ENCODE data around the gene ZBTB4.
"Not testable (repeated sequence)": the region's sequence is repeated elsewhere in the genome, so short reads cannot be mapped to it uniquely, and the experiment has no call there.

The ZBTB4 gene

GRCh38 chr17:7480089-7480384 is 606 bp upstream of the ZBTB4 start:
- Histone ChIP-seq H3K9ac (ENCODE audit: low read length) (peak overlapping the region; percentile 98), H3K4me3 (ENCODE audit: low read length) (peak overlapping the region; percentile 88), H3K4me1 (ENCODE audit: control insufficient read depth, insufficient read depth, low read length) (peaks cover 47% of the 10 kb centered on the region), H3K9me3 (ENCODE audit: control insufficient read depth, low read length) (no peaks in the 10 kb centered on the region), H3K36me3 (ENCODE audit: control insufficient read depth, insufficient read depth, low read length, severe bottlenecking) (no peaks in the 10 kb centered on the region), H3K27me3 (replicated peaks; ENCODE audit: control insufficient read depth, insufficient read depth, low read length) (no peaks in the 10 kb centered on the region)
- no peak for DNase-seq (ENCODE audit: low read depth)

DNA sequence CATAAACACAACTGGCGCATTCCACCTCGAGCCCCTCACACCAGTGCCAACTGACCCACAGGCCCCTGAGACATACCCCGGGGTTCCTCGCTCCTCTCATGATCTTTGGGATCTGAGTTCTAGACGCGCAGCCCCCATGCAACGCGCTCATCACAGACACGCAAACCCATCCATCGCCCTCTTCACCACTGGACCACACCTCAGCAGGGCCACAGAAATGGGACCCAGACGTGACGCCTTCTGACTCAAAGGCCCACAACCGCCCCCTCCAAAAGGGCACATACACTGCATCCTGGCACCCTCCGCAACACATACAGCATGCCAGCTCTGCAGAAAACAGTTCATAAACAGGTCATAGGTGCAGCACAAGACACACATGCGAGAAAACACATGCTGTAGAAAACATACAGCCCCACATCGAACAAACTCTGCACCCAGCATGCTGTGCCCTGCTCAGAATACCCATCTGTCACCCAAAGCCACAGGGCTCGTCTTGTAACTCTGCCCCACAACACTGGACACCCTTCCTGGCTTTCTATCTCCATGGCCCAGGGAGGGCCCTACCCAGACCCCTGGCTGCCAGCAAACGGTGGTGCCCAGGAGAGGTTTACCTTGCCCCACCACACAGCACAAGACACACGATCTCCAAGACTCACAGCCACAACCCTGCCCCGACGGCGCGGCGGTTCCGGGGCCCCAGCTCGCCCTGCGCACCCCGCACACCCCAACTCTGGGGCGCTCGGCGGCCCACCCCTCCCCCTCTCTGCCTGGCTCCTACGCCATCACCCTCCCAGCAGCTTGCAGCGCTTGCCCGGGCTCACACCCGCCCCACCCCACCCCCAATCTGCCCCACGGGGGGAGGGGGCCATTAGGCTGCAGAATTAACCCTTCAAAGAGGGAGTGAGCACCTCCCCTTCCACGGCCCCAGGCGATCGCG is 887 bp downstream of the ZBTB4 start:
- Histone ChIP-seq H3K4me3 (ENCODE audit: low read length) (peak overlapping the region; percentile 83), H3K9ac (ENCODE audit: low read length) (peak overlapping the region; percentile 96), H3K9me3 (ENCODE audit: control insufficient read depth, low read length) (no peaks in the 10 kb centered on the region), H3K27me3 (replicated peaks; ENCODE audit: control insufficient read depth, insufficient read depth, low read length) (no peaks in the 10 kb centered on the region), H3K36me3 (ENCODE audit: control insufficient read depth, insufficient read depth, low read length, severe bottlenecking) (peaks cover 3% of the 10 kb centered on the region), H3K4me1 (ENCODE audit: control insufficient read depth, insufficient read depth, low read length) (peaks cover 54% of the 10 kb centered on the region)
- DNase-seq (ENCODE audit: low read depth) = peak; percentile 68

DNA sequence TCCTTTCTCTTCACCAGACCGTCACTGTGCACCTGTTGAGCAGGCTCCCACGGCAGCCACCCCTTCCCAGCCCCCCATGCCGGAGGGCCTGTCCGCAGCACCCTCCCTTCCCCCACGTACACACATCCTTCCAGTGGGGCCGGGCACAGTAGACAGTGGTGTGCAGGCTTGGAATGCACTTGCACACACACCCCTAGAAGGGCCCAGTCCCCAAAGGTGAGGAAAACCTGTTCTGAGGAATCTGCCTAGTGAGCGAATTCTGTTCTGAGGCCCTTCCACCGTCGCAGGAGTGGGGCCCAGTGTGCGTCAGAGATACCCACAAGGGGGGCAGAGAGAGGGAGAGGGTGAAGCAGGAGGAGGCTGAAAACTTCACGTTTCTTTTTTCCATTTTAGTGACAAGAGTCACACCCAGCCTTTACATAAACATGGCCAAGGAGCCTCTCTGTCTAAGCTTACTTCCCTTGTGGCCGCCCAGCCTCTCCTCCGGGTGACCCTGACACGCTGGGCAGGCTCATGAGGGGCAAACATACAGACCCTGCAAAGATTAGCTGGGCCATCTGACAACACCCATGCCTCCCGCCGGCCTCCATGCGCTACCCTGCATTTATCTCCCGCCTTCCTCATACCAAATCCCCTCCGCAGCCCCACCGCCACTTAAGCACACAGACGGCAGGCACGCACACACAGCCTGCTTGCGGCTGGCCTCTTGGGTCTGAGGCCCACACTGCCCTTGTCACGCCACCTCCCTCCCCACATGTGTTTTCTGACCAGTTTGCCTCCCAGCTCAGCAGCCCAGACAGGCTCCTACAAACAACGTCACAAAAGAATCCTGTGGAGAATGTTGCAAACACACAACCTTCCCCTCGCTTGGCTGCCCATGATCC is 1.8 kb downstream of the ZBTB4 start:
- Histone ChIP-seq H3K4me3 (ENCODE audit: low read length) (peak overlapping the region; percentile 83), H3K27me3 (replicated peaks; ENCODE audit: control insufficient read depth, insufficient read depth, low read length) (no peaks in the 10 kb centered on the region), H3K36me3 (ENCODE audit: control insufficient read depth, insufficient read depth, low read length, severe bottlenecking) (peaks cover 3% of the 10 kb centered on the region), H3K4me1 (ENCODE audit: control insufficient read depth, insufficient read depth, low read length) (peaks cover 46% of the 10 kb centered on the region), H3K9ac (ENCODE audit: low read length) (peak overlapping the region; percentile 96), H3K9me3 (ENCODE audit: control insufficient read depth, low read length) (no peaks in the 10 kb centered on the region)
- DNase-seq (ENCODE audit: low read depth) = peak; percentile 95

- peaks cover 45% of the 10 kb centered on the region for H3K4me1 ChIP-seq (ENCODE audit: control insufficient read depth, insufficient read depth, low read length)
- peaks cover 3% of the 10 kb centered on the region for H3K36me3 ChIP-seq (ENCODE audit: control insufficient read depth, insufficient read depth, low read length, severe bottlenecking)
- H3K27me3 ChIP-seq (replicated peaks; ENCODE audit: control insufficient read depth, insufficient read depth, low read length) = no peaks in the 10 kb centered on the region
- no peak for DNase-seq (ENCODE audit: low read depth)
- H3K4me3 ChIP-seq (ENCODE audit: low read length) = peak overlapping the region; percentile 83
- no peaks in the 10 kb centered on the region for H3K9me3 ChIP-seq (ENCODE audit: control insufficient read depth, low read length)
- peak overlapping the region; percentile 96 for H3K9ac ChIP-seq (ENCODE audit: low read length)
Observed at GRCh38 chr17:7476951-7477350, 2.5 kb downstream of the ZBTB4 start.

DNA sequence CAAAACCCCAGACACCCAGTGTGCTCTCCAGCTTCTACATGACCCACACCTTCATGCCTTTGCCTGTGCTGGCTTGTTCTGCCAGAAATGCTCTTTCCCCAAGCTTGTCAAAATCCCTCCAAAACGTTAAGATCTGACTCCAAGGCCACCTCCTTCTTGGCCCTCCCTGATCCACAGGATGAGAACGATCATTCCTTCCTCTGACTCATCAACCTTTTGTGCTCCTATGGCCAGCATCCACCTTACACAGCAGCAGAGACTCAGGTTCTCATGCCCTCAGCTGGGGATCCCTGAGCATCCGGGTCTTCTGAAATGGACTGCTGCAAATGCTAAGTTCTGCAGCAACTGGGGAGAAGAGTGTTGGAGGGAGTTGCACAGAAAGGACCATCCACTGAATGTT is 2.9 kb downstream of the ZBTB4 start:
- DNase-seq (ENCODE audit: low read depth) = peak; percentile 44
- H3K4me3 ChIP-seq (ENCODE audit: low read length) = peak overlapping the region; percentile 83
- peak overlapping the region; percentile 96 for H3K9ac ChIP-seq (ENCODE audit: low read length)
- peaks cover 45% of the 10 kb centered on the region for H3K4me1 ChIP-seq (ENCODE audit: control insufficient read depth, insufficient read depth, low read length)
- H3K36me3 ChIP-seq (ENCODE audit: control insufficient read depth, insufficient read depth, low read length, severe bottlenecking) = peaks cover 3% of the 10 kb centered on the region
- no peaks in the 10 kb centered on the region for H3K27me3 ChIP-seq (replicated peaks; ENCODE audit: control insufficient read depth, insufficient read depth, low read length)
- H3K9me3 ChIP-seq (ENCODE audit: control insufficient read depth, low read length) = no peaks in the 10 kb centered on the region

DNA sequence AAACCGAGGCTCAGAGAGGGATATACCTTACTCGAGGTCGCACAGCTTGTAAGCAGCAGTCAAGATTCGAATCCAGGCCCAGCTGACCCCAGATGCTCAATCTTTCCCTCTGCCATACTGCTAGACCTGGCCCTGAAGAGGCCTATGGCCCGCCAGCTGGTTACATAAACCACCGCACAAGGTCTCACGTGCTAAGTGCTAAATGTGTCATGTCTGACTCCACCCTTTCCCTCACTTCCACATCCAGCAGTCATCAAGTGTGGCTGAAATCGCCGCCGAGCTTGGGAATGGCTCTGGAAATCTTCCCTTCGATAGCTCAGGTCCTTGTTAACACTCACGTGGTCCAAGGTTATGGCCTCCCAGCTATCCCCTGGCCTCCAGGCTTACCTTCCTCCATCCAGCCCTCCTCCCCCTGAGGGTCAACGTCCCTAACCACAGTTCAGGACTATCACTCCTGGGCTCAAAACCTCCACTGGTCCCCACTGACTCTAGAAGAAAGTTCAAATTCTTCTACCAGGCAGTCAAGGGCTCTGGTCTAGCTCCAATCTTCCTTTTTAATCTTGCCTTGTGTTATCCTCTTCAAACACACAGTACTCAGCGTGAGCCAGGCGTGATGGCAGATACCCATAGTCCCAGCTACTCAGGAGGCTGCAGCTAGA is 3.5 kb downstream of the ZBTB4 start:
- Histone ChIP-seq H3K4me3 (ENCODE audit: low read length) (peak overlapping the region; percentile 83), H3K9me3 (ENCODE audit: control insufficient read depth, low read length) (no peaks in the 10 kb centered on the region), H3K4me1 (ENCODE audit: control insufficient read depth, insufficient read depth, low read length) (peaks cover 45% of the 10 kb centered on the region), H3K27me3 (replicated peaks; ENCODE audit: control insufficient read depth, insufficient read depth, low read length) (no peaks in the 10 kb centered on the region), H3K36me3 (ENCODE audit: control insufficient read depth, insufficient read depth, low read length, severe bottlenecking) (peaks cover 3% of the 10 kb centered on the region), H3K9ac (ENCODE audit: low read length) (peak overlapping the region; percentile 96)
- DNase-seq (ENCODE audit: low read depth) = no peak

- H3K4me1 ChIP-seq (ENCODE audit: control insufficient read depth, insufficient read depth, low read length) = peaks cover 44% of the 10 kb centered on the region
- H3K36me3 ChIP-seq (ENCODE audit: control insufficient read depth, insufficient read depth, low read length, severe bottlenecking); DNase-seq (ENCODE audit: low read depth); H3K9ac ChIP-seq (ENCODE audit: low read length); H3K27me3 ChIP-seq (replicated peaks; ENCODE audit: control insufficient read depth, insufficient read depth, low read length); H3K9me3 ChIP-seq (ENCODE audit: control insufficient read depth, low read length); H3K4me3 ChIP-seq (ENCODE audit: low read length): not testable (repeated sequence)
Observed at GRCh38 chr17:7474767-7475166, 4.7 kb downstream of the ZBTB4 start.

DNA sequence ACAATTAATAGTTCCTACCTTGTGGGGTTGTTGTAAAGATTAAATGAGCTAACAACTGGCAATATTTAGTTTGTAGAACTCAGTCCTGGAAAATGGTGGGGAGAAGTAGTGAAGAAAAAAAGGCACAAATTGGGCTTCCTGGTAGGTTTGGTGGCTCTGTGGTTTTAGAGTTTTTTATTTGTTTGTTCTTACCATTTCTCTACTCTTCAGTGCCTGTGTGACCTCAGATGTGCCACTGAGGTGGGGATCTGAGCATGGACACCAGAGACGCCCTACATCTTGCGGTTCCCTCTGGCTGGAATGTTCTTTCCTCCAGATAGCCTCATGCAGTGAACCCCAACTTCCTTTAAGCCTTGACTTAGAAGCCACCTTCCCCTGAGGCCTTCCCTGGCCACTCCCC is 7.7 kb downstream of the ZBTB4 start:
- peaks cover 6% of the 10 kb centered on the region for H3K36me3 ChIP-seq (ENCODE audit: control insufficient read depth, insufficient read depth, low read length, severe bottlenecking)
- no peak for DNase-seq (ENCODE audit: low read depth)
- H3K4me1 ChIP-seq (ENCODE audit: control insufficient read depth, insufficient read depth, low read length) = peaks cover 37% of the 10 kb centered on the region

DNA sequence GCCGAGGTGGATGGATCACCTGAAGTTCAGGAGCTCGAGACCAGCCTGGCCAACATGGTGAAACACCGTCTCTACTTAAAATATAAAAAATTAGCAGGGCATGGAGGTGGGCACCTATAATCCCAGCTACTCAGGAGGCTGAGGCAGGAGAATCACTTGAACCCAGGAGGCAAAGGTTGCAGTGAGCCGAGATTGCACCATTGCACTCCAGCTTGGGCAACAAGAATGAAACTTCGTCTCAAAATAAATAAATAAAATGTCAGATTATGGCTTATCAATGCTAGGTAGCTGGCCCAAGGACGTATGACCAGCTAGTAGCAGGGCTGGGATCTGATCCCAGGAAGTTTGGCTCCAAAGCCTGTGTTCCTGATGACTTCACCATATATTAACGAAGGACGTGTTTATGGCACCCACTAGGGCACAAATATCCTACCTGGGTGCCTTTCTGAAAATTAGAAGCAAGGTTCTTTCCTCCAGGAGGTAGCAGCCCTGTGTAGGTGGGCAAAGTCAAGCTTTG is 8.9 kb downstream of the ZBTB4 start:
- DNase-seq (ENCODE audit: low read depth); H3K9ac ChIP-seq (ENCODE audit: low read length); H3K36me3 ChIP-seq (ENCODE audit: control insufficient read depth, insufficient read depth, low read length, severe bottlenecking); H3K4me3 ChIP-seq (ENCODE audit: low read length); H3K27me3 ChIP-seq (replicated peaks; ENCODE audit: control insufficient read depth, insufficient read depth, low read length); H3K9me3 ChIP-seq (ENCODE audit: control insufficient read depth, low read length): not testable (repeated sequence)
- peaks cover 31% of the 10 kb centered on the region for H3K4me1 ChIP-seq (ENCODE audit: control insufficient read depth, insufficient read depth, low read length)

More for the DNA sequence above, 7.7 kb downstream of the ZBTB4 start:
- H3K9ac ChIP-seq (ENCODE audit: low read length) = no peak overlapping the region
- no peak overlapping the region for H3K4me3 ChIP-seq (ENCODE audit: low read length)
- no peaks in the 10 kb centered on the region for H3K9me3 ChIP-seq (ENCODE audit: control insufficient read depth, low read length)
- H3K27me3 ChIP-seq (replicated peaks; ENCODE audit: control insufficient read depth, insufficient read depth, low read length) = no peaks in the 10 kb centered on the region

DNA sequence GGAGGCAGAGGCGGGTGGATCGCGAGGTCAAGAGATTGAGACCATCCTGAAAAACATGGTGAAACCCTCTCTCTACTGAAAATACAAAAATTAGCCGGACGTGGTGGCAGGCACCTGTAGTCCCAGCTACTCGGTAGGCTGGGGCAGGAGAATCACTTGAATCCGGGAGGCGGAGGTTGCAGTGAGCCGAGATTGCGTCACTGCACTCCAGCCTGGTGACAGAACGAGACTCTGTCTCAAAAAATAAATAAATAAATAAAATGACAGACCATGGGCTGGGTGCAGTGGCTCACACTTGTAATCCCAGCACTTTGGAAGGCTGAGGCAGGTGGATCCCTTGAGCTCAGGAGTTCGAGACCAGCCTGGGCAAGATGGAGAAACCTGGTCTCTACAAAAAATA is 9.6 kb downstream of the ZBTB4 start:
- H3K9me3 ChIP-seq (ENCODE audit: control insufficient read depth, low read length); DNase-seq (ENCODE audit: low read depth); H3K9ac ChIP-seq (ENCODE audit: low read length); H3K4me3 ChIP-seq (ENCODE audit: low read length); H3K27me3 ChIP-seq (replicated peaks; ENCODE audit: control insufficient read depth, insufficient read depth, low read length): not testable (repeated sequence)
- Histone ChIP-seq H3K36me3 (ENCODE audit: control insufficient read depth, insufficient read depth, low read length, severe bottlenecking) (peaks cover 12% of the 10 kb centered on the region), H3K4me1 (ENCODE audit: control insufficient read depth, insufficient read depth, low read length) (peaks cover 25% of the 10 kb centered on the region)
